HepG2 (cell line): ENCODE data around the gene KDM1B. TPM values are rescaled to one million over a fixed set of nuclear protein-coding genes. Genes with fewer than 3 reads are reported as not detected.

Experiments used
- CENPX ChIP-seq: sonication (generic); formaldehyde crosslinking; IDR thresholded peaks from 2 replicates; pipeline ENCODE4 v1.9.0; 2021; ENCODE audit warnings: mild to moderate bottlenecking, missing genetic modification reagents, moderate library complexity
- NONO ChIP-seq, 2 experiments: fragments of 450-650 bp in 1 of 2; sonication (generic) in 1 of 2; formaldehyde crosslinking in 1 of 2; IDR thresholded peaks in 1 of 2; conservative IDR thresholded peaks in 1 of 2; 2 replicates each; pipeline versions ENCODE4 v1.6.1 to v1.8.0; 2017 to 2022; ENCODE audit warnings: mild to moderate bottlenecking in 1 of 2, missing genetic modification reagents in 1 of 2, moderate library complexity in 1 of 2
- SOX5 ChIP-seq: IDR thresholded peaks from 2 replicates; pipeline ENCODE4 v1.6.1; 2016; ENCODE audit warnings: borderline replicate concordance
- THYN1 ChIP-seq: sonication (generic); formaldehyde crosslinking; IDR thresholded peaks from 2 replicates; pipeline ENCODE4 v1.8.1; 2023; ENCODE audit warnings: low read depth, mild to moderate bottlenecking, moderate library complexity, missing genetic modification reagents, borderline replicate concordance
- U2AF2 ChIP-seq: fragments of 200-400 bp; formaldehyde crosslinking; IDR thresholded peaks from 2 replicates; pipeline ENCODE4 v1.6.1; 2017; ENCODE audit warnings: low read depth, mild to moderate bottlenecking, low read length
- ZNF224 ChIP-seq: sonication (generic); formaldehyde crosslinking; IDR thresholded peaks from 2 replicates; pipeline ENCODE4 v1.5.0; 2020; ENCODE audit warnings: mild to moderate bottlenecking, missing genetic modification reagents
- polyA plus RNA-seq, 8 experiments: library from polyadenylated mRNA; depleted of rRNA in 3 of 8; stranded (reverse) in 7 of 8; unstranded in 1 of 8; fragments of >200 nt; fragmentation: Illumina TruSeq in 4 of 8; extraction: Trizol in 4 of 8; gene quantifications; 2 replicates each; pipeline versions ENCODE4 v1.2.1 to v1.2.3, GENCODE V29; 2011 to 2016; ENCODE audit warnings: low read depth in 4 of 8, missing spikeins in 1 of 8, mixed read lengths in 1 of 8; ENCODE audit not compliant: insufficient read depth in 1 of 8
- total RNA-seq, 5 experiments: library from RNA; depleted of rRNA; stranded (reverse); fragments of >200 nt; fragmentation: Illumina TruSeq; extraction: Trizol; gene quantifications; 2 replicates each; pipeline ENCODE4 v1.2.3, GENCODE V29; 2016; ENCODE audit warnings: low read depth in 1 of 5
- TF ChIP-seq, protein P1 (sequence below): sonication (generic); formaldehyde crosslinking; IDR thresholded peaks from 2 replicates; pipeline ENCODE4 v1.4.0; 2020; ENCODE audit warnings: missing genetic modification reagents, borderline replicate concordance
- TF ChIP-seq, protein P2 (sequence below): sonication (generic); formaldehyde crosslinking; IDR thresholded peaks from 2 replicates; pipeline ENCODE4 v1.4.0; 2020; ENCODE audit warnings: mild to moderate bottlenecking, missing genetic modification reagents
- TF ChIP-seq, protein P3 (sequence below): sonication (generic); formaldehyde crosslinking; IDR thresholded peaks from 2 replicates; pipeline ENCODE4 v1.4.0; 2020; ENCODE audit warnings: missing genetic modification reagents
- TF ChIP-seq, protein P4 (sequence below): sonication (generic); formaldehyde crosslinking; IDR thresholded peaks from 2 replicates; pipeline ENCODE4 v1.5.0; 2020; ENCODE audit warnings: mild to moderate bottlenecking, missing genetic modification reagents, borderline replicate concordance

KDM1B gene
- total and polyA plus RNA-seq, 2 of the 13 experiments (the other 11 are each of a cell fraction or from before 2014, with no cell fraction given) = 9.8 to 13.2 TPM

DNA sequence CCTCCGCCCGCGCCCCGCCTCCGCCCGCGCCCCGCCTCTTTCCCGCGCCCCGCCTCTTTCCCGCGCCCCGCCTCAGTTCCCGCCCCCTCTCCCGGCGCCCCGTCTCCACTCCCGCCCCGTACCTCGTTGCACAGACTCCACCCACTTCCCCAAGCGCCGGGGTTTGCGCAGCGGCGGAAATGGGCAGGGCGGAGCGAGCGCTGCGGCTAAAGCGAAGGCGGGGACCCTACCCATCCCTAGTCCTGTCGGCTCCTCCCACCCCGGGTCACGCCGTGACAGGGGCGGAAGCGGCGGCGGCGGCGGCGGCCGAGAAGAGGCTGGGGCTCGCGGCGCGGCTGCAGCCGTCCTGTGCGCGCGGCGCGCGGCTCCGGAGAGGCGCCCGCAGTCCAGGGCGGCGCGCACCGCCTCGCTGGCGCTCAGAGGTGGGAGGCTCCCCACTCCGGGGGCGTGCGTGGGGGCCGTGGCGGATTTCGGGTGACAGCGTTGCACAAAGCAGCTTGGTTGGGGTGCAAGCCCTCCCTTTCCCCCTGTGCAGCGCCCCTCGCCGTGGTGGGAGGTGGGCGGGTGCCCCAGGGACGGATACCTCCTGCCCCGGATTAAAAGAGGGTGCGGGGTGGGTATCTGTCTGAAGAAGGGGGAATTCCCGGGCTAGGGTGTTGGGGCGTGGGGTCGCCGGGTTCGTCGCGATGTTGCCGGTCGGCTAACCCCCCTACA is at the start of gene KDM1B (continued):
- TF ChIP-seq, protein P1, sequence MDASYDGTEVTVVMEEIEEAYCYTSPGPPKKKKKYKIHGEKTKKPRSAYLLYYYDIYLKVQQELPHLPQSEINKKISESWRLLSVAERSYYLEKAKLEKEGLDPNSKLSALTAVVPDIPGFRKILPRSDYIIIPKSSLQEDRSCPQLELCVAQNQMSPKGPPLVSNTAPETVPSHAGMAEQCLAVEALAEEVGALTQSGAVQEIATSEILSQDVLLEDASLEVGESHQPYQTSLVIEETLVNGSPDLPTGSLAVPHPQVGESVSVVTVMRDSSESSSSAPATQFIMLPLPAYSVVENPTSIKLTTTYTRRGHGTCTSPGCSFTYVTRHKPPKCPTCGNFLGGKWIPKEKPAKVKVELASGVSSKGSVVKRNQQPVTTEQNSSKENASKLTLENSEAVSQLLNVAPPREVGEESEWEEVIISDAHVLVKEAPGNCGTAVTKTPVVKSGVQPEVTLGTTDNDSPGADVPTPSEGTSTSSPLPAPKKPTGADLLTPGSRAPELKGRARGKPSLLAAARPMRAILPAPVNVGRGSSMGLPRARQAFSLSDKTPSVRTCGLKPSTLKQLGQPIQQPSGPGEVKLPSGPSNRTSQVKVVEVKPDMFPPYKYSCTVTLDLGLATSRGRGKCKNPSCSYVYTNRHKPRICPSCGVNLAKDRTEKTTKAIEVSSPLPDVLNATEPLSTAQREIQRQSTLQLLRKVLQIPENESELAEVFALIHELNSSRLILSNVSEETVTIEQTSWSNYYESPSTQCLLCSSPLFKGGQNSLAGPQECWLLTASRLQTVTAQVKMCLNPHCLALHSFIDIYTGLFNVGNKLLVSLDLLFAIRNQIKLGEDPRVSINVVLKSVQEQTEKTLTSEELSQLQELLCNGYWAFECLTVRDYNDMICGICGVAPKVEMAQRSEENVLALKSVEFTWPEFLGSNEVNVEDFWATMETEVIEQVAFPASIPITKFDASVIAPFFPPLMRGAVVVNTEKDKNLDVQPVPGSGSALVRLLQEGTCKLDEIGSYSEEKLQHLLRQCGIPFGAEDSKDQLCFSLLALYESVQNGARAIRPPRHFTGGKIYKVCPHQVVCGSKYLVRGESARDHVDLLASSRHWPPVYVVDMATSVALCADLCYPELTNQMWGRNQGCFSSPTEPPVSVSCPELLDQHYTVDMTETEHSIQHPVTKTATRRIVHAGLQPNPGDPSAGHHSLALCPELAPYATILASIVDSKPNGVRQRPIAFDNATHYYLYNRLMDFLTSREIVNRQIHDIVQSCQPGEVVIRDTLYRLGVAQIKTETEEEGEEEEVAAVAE (CRISPR knock-in tag) = no peak
- TF ChIP-seq SOX5 = no peak
- TF ChIP-seq U2AF2 = no peak
- no peak for TF ChIP-seq NONO (IDR thresholded peaks at IDR 0.05)
- peak; percentile 85 for TF ChIP-seq NONO (CRISPR knock-in tag; conservative IDR thresholded peaks at IDR 0.05)
- no peak for TF ChIP-seq CENPX (CRISPR knock-in tag)
- TF ChIP-seq, protein P2, sequence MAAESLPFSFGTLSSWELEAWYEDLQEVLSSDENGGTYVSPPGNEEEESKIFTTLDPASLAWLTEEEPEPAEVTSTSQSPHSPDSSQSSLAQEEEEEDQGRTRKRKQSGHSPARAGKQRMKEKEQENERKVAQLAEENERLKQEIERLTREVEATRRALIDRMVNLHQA (CRISPR knock-in tag) = no peak
- TF ChIP-seq THYN1 = no peak
- 0 out of 2 replicates have a peak, but pooled peaks have one; percentile 16 for TF ChIP-seq ZNF224
- TF ChIP-seq, protein P3, sequence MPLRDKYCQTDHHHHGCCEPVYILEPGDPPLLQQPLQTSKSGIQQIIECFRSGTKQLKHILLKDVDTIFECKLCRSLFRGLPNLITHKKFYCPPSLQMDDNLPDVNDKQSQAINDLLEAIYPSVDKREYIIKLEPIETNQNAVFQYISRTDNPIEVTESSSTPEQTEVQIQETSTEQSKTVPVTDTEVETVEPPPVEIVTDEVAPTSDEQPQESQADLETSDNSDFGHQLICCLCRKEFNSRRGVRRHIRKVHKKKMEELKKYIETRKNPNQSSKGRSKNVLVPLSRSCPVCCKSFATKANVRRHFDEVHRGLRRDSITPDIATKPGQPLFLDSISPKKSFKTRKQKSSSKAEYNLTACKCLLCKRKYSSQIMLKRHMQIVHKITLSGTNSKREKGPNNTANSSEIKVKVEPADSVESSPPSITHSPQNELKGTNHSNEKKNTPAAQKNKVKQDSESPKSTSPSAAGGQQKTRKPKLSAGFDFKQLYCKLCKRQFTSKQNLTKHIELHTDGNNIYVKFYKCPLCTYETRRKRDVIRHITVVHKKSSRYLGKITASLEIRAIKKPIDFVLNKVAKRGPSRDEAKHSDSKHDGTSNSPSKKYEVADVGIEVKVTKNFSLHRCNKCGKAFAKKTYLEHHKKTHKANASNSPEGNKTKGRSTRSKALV (CRISPR knock-in tag) = no peak; the same call in 1 of the 2 replicates
- TF ChIP-seq, protein P4, sequence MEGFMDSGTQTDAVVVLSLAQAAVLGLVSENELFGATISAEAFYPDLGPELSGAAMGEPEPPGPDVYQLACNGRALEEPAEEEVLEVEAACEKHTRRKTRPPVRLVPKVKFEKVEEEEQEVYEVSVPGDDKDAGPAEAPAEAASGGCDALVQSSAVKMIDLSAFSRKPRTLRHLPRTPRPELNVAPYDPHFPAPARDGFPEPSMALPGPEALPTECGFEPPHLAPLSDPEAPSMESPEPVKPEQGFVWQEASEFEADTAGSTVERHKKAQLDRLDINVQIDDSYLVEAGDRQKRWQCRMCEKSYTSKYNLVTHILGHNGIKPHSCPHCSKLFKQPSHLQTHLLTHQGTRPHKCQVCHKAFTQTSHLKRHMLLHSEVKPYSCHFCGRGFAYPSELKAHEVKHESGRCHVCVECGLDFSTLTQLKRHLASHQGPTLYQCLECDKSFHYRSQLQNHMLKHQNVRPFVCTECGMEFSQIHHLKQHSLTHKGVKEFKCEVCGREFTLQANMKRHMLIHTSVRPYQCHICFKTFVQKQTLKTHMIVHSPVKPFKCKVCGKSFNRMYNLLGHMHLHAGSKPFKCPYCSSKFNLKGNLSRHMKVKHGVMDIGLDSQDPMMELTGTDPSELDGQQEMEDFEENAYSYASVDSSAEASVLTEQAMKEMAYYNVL (CRISPR knock-in tag) = 0 out of 2 replicates have a peak, but pooled peaks have one; percentile 3
